Fibroblast of the conjunctiva (primary cell): Measurements from ENCODE around the gene ITGA7.

ENCODE experiments used
- DNase-seq: peaks from one replicate; pipeline ENCODE4 v3.0.0-alpha.2; 2010; ENCODE audit warnings: low read depth

The ITGA7 gene

DNA sequence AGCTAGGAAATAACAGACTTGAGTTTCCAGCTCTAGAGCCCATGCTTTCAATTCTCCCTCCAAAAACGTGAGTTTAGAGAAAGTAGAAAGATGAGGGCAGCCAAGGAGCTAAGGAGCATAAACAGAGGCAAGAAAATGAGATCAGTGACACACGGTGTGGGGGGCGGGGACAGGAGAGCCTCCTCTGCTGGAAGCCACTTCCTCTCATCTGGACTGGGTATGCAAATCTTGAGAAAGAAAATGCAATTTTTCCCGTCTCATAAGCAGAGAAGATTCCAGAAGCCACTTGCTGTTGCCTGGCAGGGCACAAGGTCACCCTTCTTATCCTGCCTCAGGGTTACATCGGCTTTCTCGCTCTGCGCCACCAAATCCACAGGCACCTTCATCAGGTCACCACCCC is 65.0 kb downstream of the ITGA7 start:
- DNase-seq: no peak

DNA sequence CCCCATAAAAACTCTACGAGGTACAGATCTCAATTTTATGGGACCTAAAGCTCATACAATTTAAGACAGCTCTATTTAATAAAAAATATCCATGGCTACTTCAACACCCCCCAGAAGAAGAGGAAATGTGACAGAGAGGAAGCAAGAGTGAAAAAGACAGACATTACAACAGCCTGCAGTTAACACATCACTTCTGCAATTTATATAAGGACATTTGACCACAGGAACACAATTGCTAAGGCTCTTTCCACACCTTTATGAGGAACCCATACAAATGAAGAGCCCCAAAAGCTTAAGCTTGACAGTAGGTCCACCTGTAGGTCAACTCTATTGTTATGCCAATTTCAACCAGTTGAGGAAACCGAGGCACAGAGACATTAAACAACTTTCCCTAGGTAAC is 65.4 kb downstream of the ITGA7 start:
- DNase-seq: no peak

DNA sequence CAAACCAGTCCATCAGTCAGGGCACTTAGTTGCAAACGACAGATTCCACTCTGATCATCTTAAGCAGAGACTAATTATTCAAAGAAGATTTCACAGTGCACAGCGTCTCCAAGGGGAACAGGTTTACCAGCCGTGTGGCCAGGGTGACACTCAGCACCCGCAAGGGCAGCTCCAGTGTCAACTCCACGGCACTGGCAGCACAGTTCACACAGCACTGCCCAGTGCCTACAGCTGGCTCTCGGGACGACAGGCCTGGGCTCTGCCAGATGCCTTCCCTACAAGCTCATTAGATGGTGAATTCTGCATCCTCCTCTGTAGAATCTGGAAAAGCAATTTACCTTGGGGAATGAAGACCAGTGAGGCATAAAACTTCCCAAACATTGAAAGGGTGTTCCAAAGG is 66.1 kb downstream of the ITGA7 start:
- DNase-seq: no peak

DNA sequence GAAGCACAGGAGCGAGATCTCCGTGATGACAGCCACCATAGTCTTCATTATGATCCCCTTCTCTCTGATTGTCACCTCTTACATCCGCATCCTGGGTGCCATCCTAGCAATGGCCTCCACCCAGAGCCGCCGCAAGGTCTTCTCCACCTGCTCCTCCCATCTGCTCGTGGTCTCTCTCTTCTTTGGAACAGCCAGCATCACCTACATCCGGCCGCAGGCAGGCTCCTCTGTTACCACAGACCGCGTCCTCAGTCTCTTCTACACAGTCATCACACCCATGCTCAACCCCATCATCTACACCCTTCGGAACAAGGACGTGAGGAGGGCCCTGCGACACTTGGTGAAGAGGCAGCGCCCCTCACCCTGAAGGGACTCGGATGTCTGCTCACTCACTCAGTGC is 70.2 kb downstream of the ITGA7 start:
- DNase-seq: no peak

DNA sequence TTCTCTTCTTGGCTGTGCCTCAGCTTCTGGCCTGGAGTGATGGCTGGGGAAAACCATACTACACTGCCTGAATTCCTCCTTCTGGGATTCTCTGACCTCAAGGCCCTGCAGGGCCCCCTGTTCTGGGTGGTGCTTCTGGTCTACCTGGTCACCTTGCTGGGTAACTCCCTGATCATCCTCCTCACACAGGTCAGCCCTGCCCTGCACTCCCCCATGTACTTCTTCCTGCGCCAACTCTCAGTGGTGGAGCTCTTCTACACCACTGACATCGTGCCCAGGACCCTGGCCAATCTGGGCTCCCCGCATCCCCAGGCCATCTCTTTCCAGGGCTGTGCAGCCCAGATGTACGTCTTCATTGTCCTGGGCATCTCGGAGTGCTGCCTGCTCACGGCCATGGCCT is 70.9 kb downstream of the ITGA7 start, which contains the start of gene OR10P1:
OR10P1 (plus strand) TSS at position 40 of the 400 bp plus-strand sequence; CDS start at position 40, 0 bp downstream.
- no peak for DNase-seq

DNA sequence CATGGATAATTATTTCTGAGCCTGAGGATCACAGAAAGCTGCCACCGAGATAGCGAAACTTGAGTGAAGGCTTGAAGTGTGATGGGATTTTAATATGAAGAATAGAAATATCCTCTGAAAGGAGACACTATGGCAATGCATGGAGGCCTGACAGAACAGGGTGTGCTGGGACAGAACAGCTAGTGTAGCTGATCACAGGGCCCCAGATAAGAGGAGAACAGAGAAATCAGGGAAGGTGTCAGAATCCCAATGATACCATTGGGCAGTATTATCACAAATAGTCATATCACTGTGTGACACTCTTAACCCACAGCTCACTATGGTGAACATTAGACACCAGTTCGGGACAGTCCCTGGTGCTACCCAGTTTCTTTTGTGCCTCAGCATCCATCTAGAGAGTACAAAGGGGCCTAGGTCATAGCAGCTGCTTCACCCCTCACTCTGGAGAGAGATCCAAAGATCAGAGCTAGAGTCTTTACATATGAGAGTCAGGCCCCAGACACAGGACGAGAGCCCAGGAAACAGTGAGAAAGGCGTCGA is 71.5 kb downstream of the ITGA7 start:
- DNase-seq: no peak
